GM18519 (cell line): ENCODE data around the gene ZNF708.
"Not testable (repeated sequence)": the region's sequence is repeated elsewhere in the genome, so short reads cannot be mapped to it uniquely, and the experiment has no call there.

Experiments
- ATAC-seq: cut with Tn5 transposase; IDR thresholded peaks from one replicate; pipeline ENCODE4 v1.9.1; 2021; ENCODE audit warnings: mild to moderate bottlenecking, moderate library complexity; ENCODE audit not compliant: unreplicated experiment, low FRiP score

ZNF708 gene

GRCh38 chr19:21260848-21261381, 68.3 kb downstream of the ZNF708 start:
- ATAC-seq = not testable (repeated sequence)

- ATAC-seq = no peak
Measured at GRCh38 chr19:21260164-21260847, 68.9 kb downstream of the ZNF708 start.

GRCh38 chr19:21259421-21260124, 69.6 kb downstream of the ZNF708 start:
- ATAC-seq = not testable (repeated sequence)

GRCh38 chr19:21256722-21257121, 72.5 kb downstream of the ZNF708 start:
- ATAC-seq = no peak
